Body of pancreas (tissue), 4 donors: ENCODE measurements around the gene ZNF622. TPM values are rescaled to one million over a fixed set of nuclear protein-coding genes. Genes with fewer than 3 reads are reported as not detected.
"Not testable (repeated sequence)": the region's sequence is repeated elsewhere in the genome, so short reads cannot be mapped to it uniquely, and the experiment has no call there.

Experiments
- ATAC-seq: fragments of 150-250 bp; one replicate; pipeline ENCODE4 v1.9.1; 2016
- DNase-seq, 4 donors: peaks; one replicate each; pipeline ENCODE4 v3.0.0-alpha.2; 2019
- H3K27ac ChIP-seq, 4 donors: fragments of 200-600 bp; sonication (generic); 1 replicate in 3 of 4; 2 replicates in 1 of 4; pipeline versions ENCODE4 v1.5.1 to v1.6.1; 2016 to 2019; ENCODE audit warnings: mild to moderate bottlenecking in 1 of 4, mixed read lengths in 1 of 4, moderate library complexity in 1 of 4
- H3K27me3 ChIP-seq, 2 donors: fragments of 200-600 bp; sonication (generic); one replicate each; pipeline ENCODE4 v1.6.0; 2016; ENCODE audit warnings: mild to moderate bottlenecking in 1 of 2
- H3K36me3 ChIP-seq, 2 donors: fragments of 200-600 bp; sonication (generic); replicated peaks in 1 of 2; 2 replicates each; pipeline ENCODE4 v1.5.1; 2016; ENCODE audit warnings: low read depth in 2 of 2; ENCODE audit not compliant: insufficient read depth in 1 of 2
- H3K4me1 ChIP-seq: fragments of 200-600 bp; sonication (generic); one replicate; pipeline ENCODE4 v1.6.0; 2016
- H3K4me3 ChIP-seq, 2 donors: fragments of 200-600 bp; sonication (generic); 1 replicate in 1 of 2; 2 replicates in 1 of 2; pipeline ENCODE4 v1.5.1; 2016 to 2019
- H3K9me3 ChIP-seq, 3 donors: fragments of 200-600 bp; sonication (generic); 1 replicate in 2 of 3; 2 replicates in 1 of 3; pipeline ENCODE4 v1.5.1; 2016
- CTCF ChIP-seq, 7 experiments: fragments of 450-650 bp in 4 of 7; fragments of 200-600 bp in 3 of 7; sonication (generic) in 3 of 7; IDR thresholded peaks; one replicate each; pipeline ENCODE4 v1.5.1; 2016 to 2019; ENCODE audit warnings: antibody characterized with exemption in 7 of 7
- POLR2A ChIP-seq, 3 donors: fragments of 450-650 bp; IDR thresholded peaks; one replicate each; pipeline ENCODE4 v1.6.1; 2016; ENCODE audit warnings: antibody characterized with exemption in 3 of 3, mild to moderate bottlenecking in 2 of 3
- WGBS, 2 donors: methylation state at CpG; one replicate each; pipeline ENCODE4 v1.1.5; 2017; 5-methylcytosine and 5-hydroxymethylcytosine counted together
- intact Hi-C: fragments of 100-400 bp; cut with DNase I; formaldehyde crosslinking; loops from one replicate; pipeline ENCODE4 v1.15.1; 2023
- total RNA-seq, 2 donors: library from RNA; depleted of rRNA; stranded (reverse); fragments of >200 nt; gene quantifications; one replicate each; pipeline ENCODE4 v1.1.0, GENCODE V29; 2016

Gene ZNF622
- total RNA-seq, 2 donors from 2014 or later, result 28.0 to 45.1 TPM

DNA sequence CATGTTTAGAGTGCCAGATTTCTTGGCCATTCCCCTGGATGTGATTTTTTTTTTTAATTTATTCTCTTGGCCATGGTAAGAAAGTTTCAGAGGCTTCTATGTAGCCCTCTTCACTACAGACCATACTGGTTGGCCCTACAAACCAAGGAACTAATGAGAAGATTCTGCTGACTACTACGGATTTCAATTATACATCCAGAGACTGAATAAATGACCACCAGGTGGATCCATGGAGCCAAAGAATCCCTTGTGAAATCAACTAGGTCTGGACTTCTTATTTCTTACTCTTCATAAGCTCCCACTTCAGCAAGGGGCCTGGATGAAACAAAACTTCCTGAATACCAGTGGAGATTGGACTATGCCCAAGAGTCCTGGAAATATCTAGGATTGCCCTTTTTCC, 27.6 kb downstream of the ZNF622 start:
- Histone ChIP-seq H3K4me1 (no peaks in the 10 kb centered on the region), H3K27ac (no peak overlapping the region), H3K36me3 (no peaks in the 10 kb centered on the region), H3K9me3 (no peaks in the 10 kb centered on the region), H3K4me3 (no peak overlapping the region), H3K27me3 (no peaks in the 10 kb centered on the region)
- no peak for TF ChIP-seq POLR2A (IDR thresholded peaks at IDR 0.05)
- TF ChIP-seq CTCF (IDR thresholded peaks at IDR 0.05), result peak in 4 of 7 experiments; percentile 11 to 34 (median 19)
- DNase-seq (no peak), ATAC-seq (no peak)
- 39 to 50% methylated on average over 1 of the region's 1 CpG for WGBS, 2 donors
- intact Hi-C loops, result no loop called here

GRCh38 chr5:16436065-16436682, 29.4 kb downstream of the ZNF622 start:
- DNase-seq, H3K9me3 ChIP-seq, H3K27ac ChIP-seq, H3K4me3 ChIP-seq, H3K36me3 ChIP-seq, ATAC-seq, intact Hi-C loops, H3K27me3 ChIP-seq, H3K4me1 ChIP-seq: not testable (repeated sequence)
- 89 to 100% methylated on average over 6 to 27 of the region's 28 CpGs for WGBS, 2 donors

DNA sequence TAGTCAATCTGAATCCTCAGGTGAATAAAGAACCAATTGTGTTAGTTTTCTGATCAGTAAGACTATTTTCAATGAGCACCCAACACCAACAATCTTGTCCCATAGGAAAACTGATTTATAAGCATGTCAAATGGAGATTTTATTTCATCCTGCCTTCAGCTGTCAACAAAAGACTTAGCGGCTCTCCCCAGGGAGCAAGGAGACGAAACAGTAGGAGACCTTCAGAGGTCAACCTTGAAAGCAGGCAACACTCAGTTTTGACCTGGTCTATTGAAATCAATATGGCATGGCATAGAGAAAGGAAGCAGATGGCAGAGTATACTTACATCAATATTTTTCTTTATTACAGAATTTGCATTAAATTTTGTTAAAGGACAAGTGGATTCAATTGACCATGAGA, 34.1 kb downstream of the ZNF622 start:
- ATAC-seq, result no peak
- Histone ChIP-seq H3K4me1 (no peaks in the 10 kb centered on the region), H3K27me3 (no peaks in the 10 kb centered on the region), H3K27ac (no peak overlapping the region), H3K4me3 (no peak overlapping the region), H3K9me3 (no peaks in the 10 kb centered on the region), H3K36me3 (no peaks in the 10 kb centered on the region)
- TF ChIP-seq CTCF (IDR thresholded peaks at IDR 0.05), result no peak
- no peak for TF ChIP-seq POLR2A (IDR thresholded peaks at IDR 0.05)
- no peak for DNase-seq
- intact Hi-C loops, result no loop called here
- WGBS, 2 donors, result 54 to 68% methylated on average over 2 of the region's 2 CpGs

GRCh38 chr5:16430349-16431089, 35.1 kb downstream of the ZNF622 start:
- intact Hi-C loops, result no loop called here
- DNase-seq, result no peak
- Histone ChIP-seq H3K4me1 (no peaks in the 10 kb centered on the region), H3K36me3 (no peaks in the 10 kb centered on the region), H3K4me3 (no peak overlapping the region), H3K9me3 (no peaks in the 10 kb centered on the region), H3K27ac (no peak overlapping the region), H3K27me3 (no peaks in the 10 kb centered on the region)
- 81 to 91% methylated on average over 7 of the region's 7 CpGs for WGBS, 2 donors
- no peak for ATAC-seq
- no peak for TF ChIP-seq CTCF (IDR thresholded peaks at IDR 0.05)
- TF ChIP-seq POLR2A (IDR thresholded peaks at IDR 0.05), result no peak

- TF ChIP-seq CTCF (IDR thresholded peaks at IDR 0.05) (no peak), POLR2A (IDR thresholded peaks at IDR 0.05) (no peak)
- H3K27me3 ChIP-seq, result no peaks in the 10 kb centered on the region
- intact Hi-C loops, result no loop called here
- WGBS, 2 donors, result 79 to 84% methylated on average over 4 of the region's 4 CpGs
- no peak overlapping the region for H3K4me3 ChIP-seq
- H3K4me1 ChIP-seq, result no peaks in the 10 kb centered on the region
- no peaks in the 10 kb centered on the region for H3K36me3 ChIP-seq
- ATAC-seq (no peak), DNase-seq (no peak)
- H3K27ac ChIP-seq, result no peak overlapping the region
- no peaks in the 10 kb centered on the region for H3K9me3 ChIP-seq
These were observed 37.2 kb downstream of the ZNF622 start for GRCh38 chr5:16428359-16428758.
